T47D (cell line): ENCODE measurements around the gene VPS37B.
A peak's percentile ranks its signal among the peaks of the same experiment; 100 is the strongest.
"Not testable (repeated sequence)": the region's sequence is repeated elsewhere in the genome, so short reads cannot be mapped to it uniquely, and the experiment has no call there.

Experiments used
- DNase-seq, 2 experiments: peaks; one replicate each; pipeline versions ENCODE4 v3.0.0 to v3.0.0-alpha.2; 2011 to 2012; ENCODE audit warnings: low read depth in 1 of 2, low spot score in 1 of 2
- JUND ChIP-seq: IDR thresholded peaks from 2 replicates; pipeline ENCODE4 v1.6.1; 2012; ENCODE audit warnings: low read depth
- in situ Hi-C: cut with HindIII; loops from 2 replicates; pipeline ENCODE4 v1.10.0; 2016; ENCODE audit warnings: low sequenced_read_pairs, low pct_unique_long_range_greater_than_20kb

VPS37B gene

DNA sequence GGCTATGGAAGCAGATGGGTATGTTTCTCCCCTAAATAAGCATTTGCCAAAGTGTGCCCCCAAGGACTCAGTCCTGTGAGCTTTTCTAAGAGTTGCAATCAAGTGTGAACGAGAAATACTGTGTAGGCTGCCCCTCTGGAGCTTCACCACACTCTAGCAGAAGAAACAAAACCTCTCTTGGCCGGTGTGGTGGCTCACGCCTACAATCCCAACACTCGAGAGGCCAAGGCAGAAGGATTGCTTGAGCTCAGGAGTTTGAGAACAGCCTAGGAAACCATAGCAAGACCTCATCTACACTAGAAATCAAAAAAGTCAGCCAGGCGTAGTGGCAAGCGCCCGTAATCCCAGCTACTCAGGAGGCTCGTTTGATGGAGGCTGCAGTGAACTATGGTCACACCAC is 9.8 kb downstream of the VPS37B start:
- DNase-seq = no peak
- no peak for TF ChIP-seq JUND
- in situ Hi-C loops = no loop called here

GRCh38 chr12:122884860-122885259 is 11.1 kb downstream of the VPS37B start:
- TF ChIP-seq JUND = no peak
- no peak for DNase-seq
- in situ Hi-C loops = no loop called here

GRCh38 chr12:122884091-122884826 is 11.7 kb downstream of the VPS37B start:
- in situ Hi-C loops = no loop called here
- no peak for DNase-seq

GRCh38 chr12:122882908-122883558 is 12.9 kb downstream of the VPS37B start:
- no peak for TF ChIP-seq JUND
- in situ Hi-C loops = no loop called here
- no peak for DNase-seq

More at GRCh38 chr12:122884091-122884826, 11.7 kb downstream of the VPS37B start:
- TF ChIP-seq JUND = no peak

DNA sequence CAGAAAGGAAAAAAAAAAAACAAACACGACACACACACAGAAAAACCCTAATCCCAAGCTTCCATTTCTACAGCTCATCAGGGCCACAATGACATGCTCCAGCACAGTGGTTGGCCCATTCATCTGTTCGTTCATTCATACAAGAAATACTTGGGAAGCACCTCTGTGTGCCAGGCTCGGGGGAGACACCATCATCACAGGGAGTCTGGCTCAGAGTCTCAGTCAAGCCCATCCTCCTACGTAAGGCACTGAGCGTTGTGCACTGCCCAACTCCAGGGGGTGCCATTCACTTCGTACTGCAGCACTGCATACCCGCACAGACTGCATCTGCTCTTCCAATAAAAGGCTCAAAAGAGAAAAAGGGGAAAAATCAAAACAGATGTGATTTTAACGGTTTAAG is 15.3 kb downstream of the VPS37B start:
- peak in 1 of 2 experiments; percentile 52 for DNase-seq
- in situ Hi-C loops = no loop called here
- TF ChIP-seq JUND = no peak

DNA sequence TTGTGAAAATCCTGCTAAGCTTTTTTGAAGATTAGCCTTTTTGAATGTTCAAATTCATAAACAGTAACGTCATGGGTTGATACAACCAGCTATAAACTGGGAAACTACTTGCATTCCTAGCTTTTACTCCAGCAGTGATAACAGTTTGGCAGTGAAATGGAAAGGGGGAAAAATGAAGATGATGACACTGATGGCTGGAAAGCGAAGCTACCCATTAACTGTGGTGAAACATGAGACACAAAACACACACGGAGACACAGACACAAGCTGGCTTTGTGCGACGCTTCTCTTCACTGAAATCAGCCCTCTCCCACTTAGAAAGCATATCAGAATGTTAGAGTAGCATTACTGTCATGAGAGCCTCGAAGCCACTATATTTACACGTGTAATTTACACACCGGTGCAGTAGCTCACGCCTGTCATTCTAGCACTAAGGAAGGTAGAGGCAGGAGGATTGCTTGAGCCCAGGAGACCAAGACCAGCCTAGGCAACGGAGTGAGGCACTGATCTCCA is 15.7 kb downstream of the VPS37B start:
- no peak for TF ChIP-seq JUND
- in situ Hi-C loops = no loop called here

GRCh38 chr12:122878780-122879612 is 16.9 kb downstream of the VPS37B start:
- DNase-seq = no peak
- in situ Hi-C loops = no loop called here
- no peak for TF ChIP-seq JUND

More for the DNA sequence above, 15.7 kb downstream of the VPS37B start:
- no peak for DNase-seq

DNA sequence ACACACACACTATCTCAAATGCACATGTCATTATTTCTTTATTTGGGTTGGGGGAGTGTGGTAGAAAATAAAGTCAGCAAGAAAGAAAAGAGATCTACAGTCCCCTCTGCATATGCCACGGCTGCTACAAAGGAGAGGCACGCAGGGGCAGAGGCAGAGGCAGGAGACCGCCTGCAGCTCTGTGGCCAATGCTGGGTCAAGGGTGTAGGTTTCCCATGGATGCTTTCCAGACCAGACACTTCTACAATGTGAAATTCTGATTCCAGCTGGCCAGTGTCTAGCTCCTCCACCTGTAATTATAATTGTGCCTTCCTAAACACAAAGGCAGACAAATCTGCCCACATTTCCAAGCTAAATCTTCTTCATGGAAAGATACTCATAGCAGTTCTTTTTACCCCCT is 19.2 kb downstream of the VPS37B start:
- in situ Hi-C loops = no loop called here

DNA sequence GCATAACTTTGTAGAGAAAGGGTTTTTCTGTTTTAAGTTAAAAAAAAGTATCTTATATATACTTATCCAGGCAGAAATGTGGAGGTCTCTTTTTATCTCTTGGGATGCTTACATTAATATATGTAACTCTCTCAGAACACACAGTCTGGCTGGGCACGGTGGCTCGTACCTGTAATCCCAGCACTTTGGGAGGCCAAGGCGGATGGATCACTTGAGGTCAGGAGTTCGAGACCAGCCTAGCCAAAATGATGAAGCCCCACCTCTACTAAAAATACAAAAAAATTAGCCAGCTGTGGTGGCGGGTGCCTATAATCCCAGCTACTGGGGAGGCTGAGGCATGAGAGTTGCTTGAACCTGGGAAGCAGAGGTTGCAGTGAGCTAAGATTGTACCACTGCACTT is 19.6 kb downstream of the VPS37B start:
- DNase-seq, in situ Hi-C loops: not testable (repeated sequence)

More for the DNA sequence above, 19.2 kb downstream of the VPS37B start:
- no peak for DNase-seq
- TF ChIP-seq JUND = no peak

DNA sequence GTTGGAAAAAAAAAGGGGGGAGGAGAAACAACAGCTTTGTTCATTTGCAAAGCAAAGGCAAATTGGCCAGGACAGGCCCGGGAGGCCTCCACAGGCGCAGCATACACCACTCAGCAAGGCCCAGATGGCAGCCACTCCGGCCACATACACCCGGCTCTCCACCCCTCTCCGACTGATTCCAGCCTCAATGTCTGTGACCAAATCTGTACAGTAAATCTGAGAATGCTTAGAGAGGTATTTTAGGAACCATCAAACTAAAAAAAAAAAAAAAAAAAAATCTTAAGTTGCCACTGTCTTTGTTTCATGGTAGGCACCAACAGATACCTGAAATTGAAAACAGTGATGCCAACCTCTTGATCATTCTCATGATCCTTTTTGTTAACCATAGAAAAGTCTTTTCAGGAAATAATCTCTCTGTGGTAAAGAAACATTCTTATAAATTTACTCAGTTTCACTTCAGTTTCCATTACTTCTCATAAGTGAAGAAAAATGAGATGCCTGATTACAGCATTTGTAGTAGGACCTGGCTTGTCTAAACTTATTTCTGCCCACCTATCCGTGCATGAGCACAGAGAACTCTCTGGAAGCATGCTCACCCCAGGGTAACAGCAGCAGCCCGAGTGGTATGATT is 20.2 kb downstream of the VPS37B start:
- DNase-seq = no peak
- in situ Hi-C loops = no loop called here
- TF ChIP-seq JUND = no peak

GRCh38 chr12:122874081-122874480 is 21.8 kb downstream of the VPS37B start:
- TF ChIP-seq JUND = no peak
- DNase-seq = no peak
- in situ Hi-C loops = no loop called here

- in situ Hi-C loops = no loop called here
- no peak for TF ChIP-seq JUND
- DNase-seq = no peak
Observed at GRCh38 chr12:122873540-122873939, 22.4 kb downstream of the VPS37B start.
